Measurements from ENCODE around the gene USP34.
"Not testable (repeated sequence)": the region's sequence is repeated elsewhere in the genome, so short reads cannot be mapped to it uniquely, and the experiment has no call there.

- not testable (repeated sequence) for TF ChIP-seq ZNF747 (tag by site-specific recombination; IDR thresholded peaks at IDR 0.05)
- TF ChIP-seq, protein P1, sequence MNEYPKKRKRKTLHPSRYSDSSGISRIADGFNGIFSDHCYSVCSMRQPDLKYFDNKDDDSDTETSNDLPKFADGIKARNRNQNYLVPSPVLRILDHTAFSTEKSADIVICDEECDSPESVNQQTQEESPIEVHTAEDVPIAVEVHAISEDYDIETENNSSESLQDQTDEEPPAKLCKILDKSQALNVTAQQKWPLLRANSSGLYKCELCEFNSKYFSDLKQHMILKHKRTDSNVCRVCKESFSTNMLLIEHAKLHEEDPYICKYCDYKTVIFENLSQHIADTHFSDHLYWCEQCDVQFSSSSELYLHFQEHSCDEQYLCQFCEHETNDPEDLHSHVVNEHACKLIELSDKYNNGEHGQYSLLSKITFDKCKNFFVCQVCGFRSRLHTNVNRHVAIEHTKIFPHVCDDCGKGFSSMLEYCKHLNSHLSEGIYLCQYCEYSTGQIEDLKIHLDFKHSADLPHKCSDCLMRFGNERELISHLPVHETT (tag by site-specific recombination; IDR thresholded peaks at IDR 0.05) = not testable (repeated sequence)
These were observed 305.8 kb downstream of the USP34 start for GRCh38 chr2:61165082-61165481.
